ENCODE data around the gene SPHK1. TPM values are rescaled to one million over a fixed set of nuclear protein-coding genes. Genes with fewer than 3 reads are reported as not detected.
"Not testable (repeated sequence)": the region's sequence is repeated elsewhere in the genome, so short reads cannot be mapped to it uniquely, and the experiment has no call there.

The SPHK1 gene
- total RNA-seq, 2 donors from 2014 or later = 6.6 to 34.1 TPM

DNA sequence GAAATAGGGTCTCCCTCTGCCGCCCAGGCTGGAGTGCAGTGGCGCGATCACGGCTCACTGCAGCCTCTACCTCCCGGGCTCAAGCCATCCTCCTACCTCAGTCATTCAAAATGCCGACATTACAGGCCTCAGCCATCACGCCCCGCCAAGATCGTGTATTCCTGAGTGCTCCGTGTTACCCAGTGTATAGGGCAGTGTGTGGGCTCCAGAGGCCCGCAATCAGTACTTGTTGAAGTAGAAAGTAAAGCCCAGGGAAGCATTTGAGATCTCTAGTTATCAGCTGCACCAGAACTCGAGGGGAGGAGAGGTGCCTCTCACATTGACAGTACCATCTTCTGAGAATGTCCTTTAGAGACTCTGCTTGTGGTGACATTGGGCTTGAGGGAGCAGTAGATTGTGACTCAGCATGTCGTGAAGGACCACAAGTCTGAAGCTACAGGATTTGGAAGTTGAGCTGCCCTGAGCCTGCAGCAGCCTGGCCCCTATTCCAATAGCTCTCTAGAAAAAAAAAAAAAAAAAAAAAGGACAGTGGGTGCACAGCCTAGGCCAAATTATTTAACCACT lies 29.6 kb upstream of the SPHK1 start:
- H3K27me3 ChIP-seq (replicated peaks; ENCODE audit: insufficient read depth) = no peaks in the 10 kb centered on the region
- H3K4me1 ChIP-seq (replicated peaks) = no peaks in the 10 kb centered on the region
- intact Hi-C loops (cut with DNase I) = no loop called here
- TF ChIP-seq, protein P1, sequence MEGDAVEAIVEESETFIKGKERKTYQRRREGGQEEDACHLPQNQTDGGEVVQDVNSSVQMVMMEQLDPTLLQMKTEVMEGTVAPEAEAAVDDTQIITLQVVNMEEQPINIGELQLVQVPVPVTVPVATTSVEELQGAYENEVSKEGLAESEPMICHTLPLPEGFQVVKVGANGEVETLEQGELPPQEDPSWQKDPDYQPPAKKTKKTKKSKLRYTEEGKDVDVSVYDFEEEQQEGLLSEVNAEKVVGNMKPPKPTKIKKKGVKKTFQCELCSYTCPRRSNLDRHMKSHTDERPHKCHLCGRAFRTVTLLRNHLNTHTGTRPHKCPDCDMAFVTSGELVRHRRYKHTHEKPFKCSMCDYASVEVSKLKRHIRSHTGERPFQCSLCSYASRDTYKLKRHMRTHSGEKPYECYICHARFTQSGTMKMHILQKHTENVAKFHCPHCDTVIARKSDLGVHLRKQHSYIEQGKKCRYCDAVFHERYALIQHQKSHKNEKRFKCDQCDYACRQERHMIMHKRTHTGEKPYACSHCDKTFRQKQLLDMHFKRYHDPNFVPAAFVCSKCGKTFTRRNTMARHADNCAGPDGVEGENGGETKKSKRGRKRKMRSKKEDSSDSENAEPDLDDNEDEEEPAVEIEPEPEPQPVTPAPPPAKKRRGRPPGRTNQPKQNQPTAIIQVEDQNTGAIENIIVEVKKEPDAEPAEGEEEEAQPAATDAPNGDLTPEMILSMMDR (IDR thresholded peaks at IDR 0.05) = no peak
- TF ChIP-seq POLR2AphosphoS5 (IDR thresholded peaks at IDR 0.05) (no peak), POLR2A (IDR thresholded peaks at IDR 0.05) (no peak)
- DNase-seq (ENCODE audit: low spot score) = no peak
- H3K9me3 ChIP-seq = no peaks in the 10 kb centered on the region
- 60% methylated on average over 13 of the region's 13 CpGs for WGBS
- H3K36me3 ChIP-seq = no peaks in the 10 kb centered on the region
- no peak overlapping the region for H3K27ac ChIP-seq
- no peak overlapping the region for H3K4me3 ChIP-seq

DNA sequence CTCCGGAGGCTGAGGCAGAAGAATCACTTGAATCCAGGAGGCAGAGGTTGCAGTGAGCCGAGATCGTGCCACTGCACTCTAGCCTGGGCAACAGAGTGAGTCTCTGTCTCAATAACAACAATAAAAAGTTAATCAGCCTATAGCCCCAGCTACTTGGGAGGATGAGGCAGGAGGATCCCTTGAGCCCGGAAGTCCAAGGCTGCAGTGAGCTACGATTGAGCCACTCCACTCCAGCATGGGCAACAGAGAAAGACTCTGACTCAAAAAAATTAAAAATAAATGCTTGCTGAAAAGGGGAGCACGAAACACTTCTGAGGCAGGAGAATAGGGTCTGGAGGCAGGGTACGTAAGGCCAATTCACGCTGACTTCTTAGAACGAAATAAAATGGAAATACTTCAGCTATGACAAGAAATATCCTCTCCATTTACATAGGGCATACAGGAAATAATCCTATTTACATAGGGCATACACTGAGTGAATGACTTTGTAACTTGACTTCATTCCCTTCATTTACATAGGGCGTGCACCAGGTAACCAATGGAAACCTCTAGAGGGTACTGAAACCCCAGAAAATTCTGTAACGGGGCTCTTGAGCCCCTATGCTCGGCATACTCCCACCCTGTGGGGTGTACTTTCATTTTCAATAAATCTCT lies 27.5 kb upstream of the SPHK1 start:
- H3K27ac ChIP-seq = no peak overlapping the region
- WGBS = 55% methylated on average over 12 of the region's 12 CpGs
- no peak overlapping the region for H3K4me3 ChIP-seq
- no peaks in the 10 kb centered on the region for H3K9me3 ChIP-seq
- no peaks in the 10 kb centered on the region for H3K27me3 ChIP-seq (replicated peaks; ENCODE audit: insufficient read depth)
- H3K36me3 ChIP-seq = no peaks in the 10 kb centered on the region
- intact Hi-C loops (cut with DNase I) = no loop called here
- no peak for DNase-seq (ENCODE audit: low spot score)
- no peak for TF ChIP-seq POLR2A (IDR thresholded peaks at IDR 0.05)
- H3K4me1 ChIP-seq (replicated peaks) = peaks cover 4% of the 10 kb centered on the region

DNA sequence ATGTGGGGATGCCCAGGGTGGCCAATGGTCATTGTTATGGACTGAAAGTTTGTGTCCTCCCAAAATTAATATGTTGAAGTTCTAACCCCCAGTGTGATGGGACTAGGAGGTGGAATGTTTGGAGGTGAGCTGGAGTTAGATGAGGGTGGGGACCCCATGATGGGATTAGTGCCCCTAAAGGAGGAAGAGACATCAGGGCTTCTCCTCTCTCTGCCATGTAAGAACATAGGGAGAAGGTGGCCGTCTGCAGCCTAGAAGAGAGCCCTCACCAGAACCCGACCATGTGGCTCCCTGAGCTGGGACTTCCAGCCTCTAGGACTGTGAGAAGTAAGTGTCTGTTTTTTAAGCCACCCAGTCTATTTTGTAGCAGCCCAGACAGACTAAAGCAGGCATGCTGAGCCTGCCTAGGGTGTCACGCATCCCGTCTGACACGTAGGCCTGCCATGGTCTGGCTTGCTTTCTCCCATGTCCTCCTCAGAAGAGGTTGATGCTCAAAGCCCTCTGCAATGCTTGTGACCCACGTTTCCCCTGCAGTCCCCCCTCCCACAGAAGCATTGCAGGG lies 26.7 kb upstream of the SPHK1 start:
- no peaks in the 10 kb centered on the region for H3K36me3 ChIP-seq
- no peak overlapping the region for H3K4me3 ChIP-seq
- no peaks in the 10 kb centered on the region for H3K27me3 ChIP-seq (replicated peaks; ENCODE audit: insufficient read depth)
- no peak for DNase-seq (ENCODE audit: low spot score)
- H3K9me3 ChIP-seq = no peaks in the 10 kb centered on the region
- 86% methylated on average over 6 of the region's 6 CpGs for WGBS
- TF ChIP-seq, protein P1 (IDR thresholded peaks at IDR 0.05) = no peak
- no peak for TF ChIP-seq POLR2AphosphoS5 (IDR thresholded peaks at IDR 0.05)
- no peak for TF ChIP-seq POLR2A (IDR thresholded peaks at IDR 0.05)
- H3K27ac ChIP-seq = no peak overlapping the region
- intact Hi-C loops (cut with DNase I) = no loop called here
- H3K4me1 ChIP-seq (replicated peaks) = peaks cover 4% of the 10 kb centered on the region

DNA sequence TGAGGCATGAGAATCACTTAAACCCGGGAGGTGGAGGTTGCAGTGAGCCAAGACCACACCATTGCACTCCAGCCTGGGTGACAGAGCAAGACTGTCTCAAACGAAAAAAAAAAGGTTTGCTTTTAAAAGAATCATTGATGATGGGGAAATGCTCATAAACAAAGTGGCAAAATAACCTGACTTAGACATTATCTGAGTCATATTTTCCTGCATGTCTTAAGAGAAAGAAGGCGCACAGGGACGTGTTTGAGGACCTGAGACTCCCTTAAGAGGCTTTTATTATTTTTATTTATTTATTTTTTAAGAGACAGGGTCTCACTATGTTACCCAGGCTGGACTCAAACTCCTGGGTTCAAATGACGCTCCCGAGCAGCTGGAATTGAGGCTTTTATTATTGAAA lies 25.0 kb upstream of the SPHK1 start:
- H3K4me1 ChIP-seq (replicated peaks) = peaks cover 4% of the 10 kb centered on the region
- 86% methylated on average over 6 of the region's 6 CpGs for whole genome bisulfite sequencing
- no peak overlapping the region for H3K27ac ChIP-seq
- no peaks in the 10 kb centered on the region for H3K9me3 ChIP-seq
- no peak for DNase-seq (ENCODE audit: low spot score)
- TF ChIP-seq POLR2AphosphoS5 (IDR thresholded peaks at IDR 0.05) (no peak), POLR2A (IDR thresholded peaks at IDR 0.05) (no peak)
- TF ChIP-seq, protein P1 (IDR thresholded peaks at IDR 0.05) = no peak
- no peaks in the 10 kb centered on the region for H3K27me3 ChIP-seq (replicated peaks; ENCODE audit: insufficient read depth)
- no peaks in the 10 kb centered on the region for H3K36me3 ChIP-seq
- intact Hi-C loops (cut with DNase I) = no loop called here
- H3K4me3 ChIP-seq = no peak overlapping the region

DNA sequence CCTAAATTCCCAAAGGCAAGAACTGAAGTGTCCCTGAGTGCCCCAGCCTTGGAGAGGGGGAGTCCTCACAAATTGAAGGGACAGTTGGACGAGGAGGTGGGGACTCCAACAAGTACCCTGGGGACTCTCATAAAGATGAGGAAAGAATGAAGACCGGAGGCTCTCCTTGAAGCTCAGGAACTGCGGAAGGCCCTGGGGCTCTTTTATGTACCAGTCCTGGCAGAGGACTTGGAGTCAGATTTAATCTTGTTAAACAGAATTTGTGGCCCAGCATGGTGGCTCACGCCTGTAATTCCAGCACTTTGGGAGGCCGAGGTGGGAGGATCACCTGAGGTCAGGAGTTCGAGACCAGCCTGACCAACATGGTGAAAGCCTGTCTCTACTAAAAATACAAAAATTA lies 24.6 kb upstream of the SPHK1 start:
- H3K36me3 ChIP-seq; H3K27ac ChIP-seq; H3K27me3 ChIP-seq (replicated peaks; ENCODE audit: insufficient read depth); DNase-seq (ENCODE audit: low spot score); H3K4me1 ChIP-seq (replicated peaks); intact Hi-C loops (cut with DNase I); H3K4me3 ChIP-seq; H3K9me3 ChIP-seq: not testable (repeated sequence)
- 70% methylated on average over 6 of the region's 6 CpGs for WGBS

DNA sequence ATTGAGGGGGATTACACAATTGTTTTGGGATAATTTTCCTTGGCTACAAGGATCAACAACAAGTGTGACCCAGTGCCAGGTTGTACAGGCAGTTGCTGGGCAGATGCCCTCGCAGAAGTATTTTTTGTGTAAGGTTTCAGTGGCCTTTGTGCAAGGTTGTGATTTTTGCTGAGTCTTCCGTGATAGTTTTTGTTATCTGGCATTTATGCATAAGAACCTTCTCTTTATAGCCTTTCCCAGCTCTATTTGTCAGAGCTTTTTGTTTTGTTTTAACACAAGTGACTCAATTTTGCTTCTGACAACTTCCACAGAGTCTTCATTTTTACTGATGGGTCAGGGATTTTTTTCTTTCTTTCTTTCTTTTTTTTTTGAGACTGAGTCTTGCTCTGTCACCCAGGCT lies 23.9 kb upstream of the SPHK1 start:
- 47% methylated on average over 2 of the region's 2 CpGs for WGBS
- Histone ChIP-seq H3K36me3 (no peaks in the 10 kb centered on the region), H3K4me1 (replicated peaks) (peaks cover 4% of the 10 kb centered on the region), H3K27ac (no peak overlapping the region), H3K4me3 (no peak overlapping the region), H3K9me3 (no peaks in the 10 kb centered on the region), H3K27me3 (replicated peaks; ENCODE audit: insufficient read depth) (no peaks in the 10 kb centered on the region)
- no peak for DNase-seq (ENCODE audit: low spot score)
- no peak for TF ChIP-seq POLR2A (IDR thresholded peaks at IDR 0.05)
- no peak for TF ChIP-seq POLR2AphosphoS5 (IDR thresholded peaks at IDR 0.05)
- TF ChIP-seq, protein P1 (IDR thresholded peaks at IDR 0.05) = no peak
- intact Hi-C loops (cut with DNase I) = no loop called here
